ENCODE data around the gene PIGS. TPM values are rescaled to one million over a fixed set of nuclear protein-coding genes. Genes with fewer than 3 reads are reported as not detected.

PIGS gene
- total and polyA plus RNA-seq, 2 of the 13 experiments (the other 11 are each of a cell fraction or from before 2014, with no cell fraction given): 31.7 to 42.6 TPM

GRCh38 chr17:28599311-28600184 is 28.2 kb upstream of the PIGS start (continued):
- no peak for TF ChIP-seq PHF8 (CRISPR knock-in tag; IDR thresholded peaks at IDR 0.05)
- TF ChIP-seq NFIB (CRISPR knock-in tag; IDR thresholded peaks at IDR 0.05; ENCODE audit: borderline replicate concordance): 0 out of 2 replicates have a peak, but pooled peaks have one; percentile 32
- TF ChIP-seq NRL (CRISPR knock-in tag; IDR thresholded peaks at IDR 0.05; ENCODE audit: borderline replicate concordance): no peak
- TF ChIP-seq ZNF253 (CRISPR knock-in tag; IDR thresholded peaks at IDR 0.05; ENCODE audit: borderline replicate concordance): no peak
- no peak for TF ChIP-seq ZNF350 (CRISPR knock-in tag; IDR thresholded peaks at IDR 0.05; ENCODE audit: borderline replicate concordance, low read depth)
- no peak for TF ChIP-seq CHCHD3 (CRISPR knock-in tag; IDR thresholded peaks at IDR 0.05)
- no peak for TF ChIP-seq ZFYVE20 (CRISPR knock-in tag; IDR thresholded peaks at IDR 0.05; ENCODE audit: borderline replicate concordance, low read depth)
- TF ChIP-seq, protein P1, sequence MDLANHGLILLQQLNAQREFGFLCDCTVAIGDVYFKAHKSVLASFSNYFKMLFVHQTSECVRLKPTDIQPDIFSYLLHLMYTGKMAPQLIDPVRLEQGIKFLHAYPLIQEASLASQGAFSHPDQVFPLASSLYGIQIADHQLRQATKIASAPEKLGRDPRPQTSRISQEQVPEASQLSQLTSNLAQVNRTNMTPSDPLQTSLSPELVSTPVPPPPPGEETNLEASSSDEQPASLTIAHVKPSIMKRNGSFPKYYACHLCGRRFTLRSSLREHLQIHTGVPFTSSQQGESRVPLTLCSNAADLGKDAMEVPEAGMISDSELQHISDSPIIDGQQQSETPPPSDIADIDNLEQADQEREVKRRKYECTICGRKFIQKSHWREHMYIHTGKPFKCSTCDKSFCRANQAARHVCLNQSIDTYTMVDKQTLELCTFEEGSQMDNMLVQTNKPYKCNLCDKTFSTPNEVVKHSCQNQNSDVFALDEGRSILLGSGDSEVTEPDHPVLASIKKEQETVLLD (CRISPR knock-in tag; IDR thresholded peaks at IDR 0.05; ENCODE audit: low read depth): no peak
- TF ChIP-seq, protein P2, sequence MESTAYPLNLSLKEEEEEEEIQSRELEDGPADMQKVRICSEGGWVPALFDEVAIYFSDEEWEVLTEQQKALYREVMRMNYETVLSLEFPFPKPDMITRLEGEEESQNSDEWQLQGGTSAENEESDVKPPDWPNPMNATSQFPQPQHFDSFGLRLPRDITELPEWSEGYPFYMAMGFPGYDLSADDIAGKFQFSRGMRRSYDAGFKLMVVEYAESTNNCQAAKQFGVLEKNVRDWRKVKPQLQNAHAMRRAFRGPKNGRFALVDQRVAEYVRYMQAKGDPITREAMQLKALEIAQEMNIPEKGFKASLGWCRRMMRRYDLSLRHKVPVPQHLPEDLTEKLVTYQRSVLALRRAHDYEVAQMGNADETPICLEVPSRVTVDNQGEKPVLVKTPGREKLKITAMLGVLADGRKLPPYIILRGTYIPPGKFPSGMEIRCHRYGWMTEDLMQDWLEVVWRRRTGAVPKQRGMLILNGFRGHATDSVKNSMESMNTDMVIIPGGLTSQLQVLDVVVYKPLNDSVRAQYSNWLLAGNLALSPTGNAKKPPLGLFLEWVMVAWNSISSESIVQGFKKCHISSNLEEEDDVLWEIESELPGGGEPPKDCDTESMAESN (CRISPR knock-in tag; conservative IDR thresholded peaks at IDR 0.05): no peak
- TF ChIP-seq, protein P3, sequence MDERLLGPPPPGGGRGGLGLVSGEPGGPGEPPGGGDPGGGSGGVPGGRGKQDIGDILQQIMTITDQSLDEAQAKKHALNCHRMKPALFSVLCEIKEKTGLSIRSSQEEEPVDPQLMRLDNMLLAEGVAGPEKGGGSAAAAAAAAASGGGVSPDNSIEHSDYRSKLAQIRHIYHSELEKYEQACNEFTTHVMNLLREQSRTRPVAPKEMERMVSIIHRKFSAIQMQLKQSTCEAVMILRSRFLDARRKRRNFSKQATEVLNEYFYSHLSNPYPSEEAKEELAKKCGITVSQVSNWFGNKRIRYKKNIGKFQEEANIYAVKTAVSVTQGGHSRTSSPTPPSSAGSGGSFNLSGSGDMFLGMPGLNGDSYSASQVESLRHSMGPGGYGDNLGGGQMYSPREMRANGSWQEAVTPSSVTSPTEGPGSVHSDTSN (CRISPR knock-in tag; IDR thresholded peaks at IDR 0.05): no peak
- 0 out of 2 replicates have a peak, but pooled peaks have one; percentile 10 for TF ChIP-seq KMT2B (CRISPR knock-in tag; IDR thresholded peaks at IDR 0.05)
- no peak for TF ChIP-seq AGO1 (IDR thresholded peaks at IDR 0.05; ENCODE audit: low read depth, low read length, poor library complexity, severe bottlenecking)
- no peak for TF ChIP-seq ERF (CRISPR knock-in tag; IDR thresholded peaks at IDR 0.05)
- TF ChIP-seq, protein P4, sequence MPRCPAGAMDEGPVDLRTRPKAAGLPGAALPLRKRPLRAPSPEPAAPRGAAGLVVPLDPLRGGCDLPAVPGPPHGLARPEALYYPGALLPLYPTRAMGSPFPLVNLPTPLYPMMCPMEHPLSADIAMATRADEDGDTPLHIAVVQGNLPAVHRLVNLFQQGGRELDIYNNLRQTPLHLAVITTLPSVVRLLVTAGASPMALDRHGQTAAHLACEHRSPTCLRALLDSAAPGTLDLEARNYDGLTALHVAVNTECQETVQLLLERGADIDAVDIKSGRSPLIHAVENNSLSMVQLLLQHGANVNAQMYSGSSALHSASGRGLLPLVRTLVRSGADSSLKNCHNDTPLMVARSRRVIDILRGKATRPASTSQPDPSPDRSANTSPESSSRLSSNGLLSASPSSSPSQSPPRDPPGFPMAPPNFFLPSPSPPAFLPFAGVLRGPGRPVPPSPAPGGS (CRISPR knock-in tag; IDR thresholded peaks at IDR 0.05): no peak
- TF ChIP-seq NKX3-1 (CRISPR knock-in tag; IDR thresholded peaks at IDR 0.05): no peak
- no peak for TF ChIP-seq EZH2 (conservative IDR thresholded peaks at IDR 0.05; ENCODE audit: low read depth, low read length)
- TF ChIP-seq ZMYM4 (CRISPR knock-in tag; IDR thresholded peaks at IDR 0.05): peak; percentile 9; the same call in 1 of the 2 replicates
- no peak for TF ChIP-seq RBM22 (optimal IDR thresholded peaks at IDR 0.05; ENCODE audit: low read length)
- TF ChIP-seq SPEN (CRISPR knock-in tag; IDR thresholded peaks at IDR 0.05; ENCODE audit: low read depth): 0 out of 2 replicates have a peak, but pooled peaks have one; percentile 4
- TF ChIP-seq ZNF256 (CRISPR knock-in tag; conservative IDR thresholded peaks at IDR 0.05): no peak
- TF ChIP-seq, protein P5, sequence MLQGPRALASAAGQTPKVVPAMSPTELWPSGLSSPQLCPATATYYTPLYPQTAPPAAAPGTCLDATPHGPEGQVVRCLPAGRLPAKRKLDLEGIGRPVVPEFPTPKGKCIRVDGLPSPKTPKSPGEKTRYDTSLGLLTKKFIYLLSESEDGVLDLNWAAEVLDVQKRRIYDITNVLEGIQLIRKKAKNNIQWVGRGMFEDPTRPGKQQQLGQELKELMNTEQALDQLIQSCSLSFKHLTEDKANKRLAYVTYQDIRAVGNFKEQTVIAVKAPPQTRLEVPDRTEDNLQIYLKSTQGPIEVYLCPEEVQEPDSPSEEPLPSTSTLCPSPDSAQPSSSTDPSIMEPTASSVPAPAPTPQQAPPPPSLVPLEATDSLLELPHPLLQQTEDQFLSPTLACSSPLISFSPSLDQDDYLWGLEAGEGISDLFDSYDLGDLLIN (CRISPR knock-in tag; IDR thresholded peaks at IDR 0.05; ENCODE audit: borderline replicate concordance): no peak
